SK-N-SH treated with all-trans-retinoic acid at 6 μM for 48 hours (cell line): ENCODE measurements around the gene CDC45.

Source experiments
- CSRNP3 ChIP-seq: fragments of 250-450 bp; sonication (Bioruptor Pico); IDR thresholded peaks from 2 replicates; pipeline ENCODE4 v1.5.1; 2021; ENCODE audit warnings: mild to moderate bottlenecking, moderate library complexity
- GLIS3 ChIP-seq: fragments of 250-450 bp; sonication (Bioruptor Pico); IDR thresholded peaks from 2 replicates; pipeline ENCODE4 v1.5.0; 2020; ENCODE audit warnings: mild to moderate bottlenecking, moderate library complexity
- RARB ChIP-seq: fragments of 250-450 bp; sonication (Bioruptor Pico); IDR thresholded peaks from 2 replicates; pipeline ENCODE4 v1.8.0; 2021; ENCODE audit warnings: mild to moderate bottlenecking, moderate library complexity
- TOX ChIP-seq: fragments of 250-450 bp; sonication (Bioruptor Pico); IDR thresholded peaks from 2 replicates; pipeline ENCODE4 v1.8.0; 2021; ENCODE audit warnings: mild to moderate bottlenecking, moderate library complexity, borderline replicate concordance
- ZFP30 ChIP-seq: fragments of 450-650 bp; formaldehyde crosslinking; IDR thresholded peaks from 2 replicates; pipeline ENCODE4 v1.5.0; 2022; ENCODE audit warnings: mild to moderate bottlenecking, moderate library complexity
- ZNF8 ChIP-seq: fragments of 450-650 bp; formaldehyde crosslinking; IDR thresholded peaks from 2 replicates; pipeline ENCODE4 v1.5.0; 2020; ENCODE audit warnings: mild to moderate bottlenecking, moderate library complexity

GRCh38 chr22:19431649-19432132 is 48.0 kb upstream of the CDC45 start, which contains the start of gene HIRA:
- TF ChIP-seq RARB (no peak), ZFP30 (CRISPR knock-in tag) (no peak), ZNF8 (CRISPR knock-in tag) (no peak), TOX (CRISPR knock-in tag) (no peak), CSRNP3 (CRISPR knock-in tag) (no peak), GLIS3 (CRISPR knock-in tag) (no peak)
